GM18907 (cell line): ENCODE measurements around the gene ITPRIPL2.

ENCODE experiments used
- ATAC-seq: cut with Tn5 transposase; IDR thresholded peaks from one replicate; pipeline ENCODE4 v1.9.1; 2021; ENCODE audit warnings: mild to moderate bottlenecking, moderate library complexity; ENCODE audit not compliant: unreplicated experiment

ITPRIPL2 gene

GRCh38 chr16:19139436-19140091, 25.8 kb downstream of the ITPRIPL2 start:
- no peak for ATAC-seq

- ATAC-seq: no peak
These were observed 26.6 kb downstream of the ITPRIPL2 start for GRCh38 chr16:19140396-19140795.

- no peak for ATAC-seq
These were observed 29.3 kb downstream of the ITPRIPL2 start for GRCh38 chr16:19142939-19143598.

GRCh38 chr16:19143599-19143956, 29.8 kb downstream of the ITPRIPL2 start:
- no peak for ATAC-seq

DNA sequence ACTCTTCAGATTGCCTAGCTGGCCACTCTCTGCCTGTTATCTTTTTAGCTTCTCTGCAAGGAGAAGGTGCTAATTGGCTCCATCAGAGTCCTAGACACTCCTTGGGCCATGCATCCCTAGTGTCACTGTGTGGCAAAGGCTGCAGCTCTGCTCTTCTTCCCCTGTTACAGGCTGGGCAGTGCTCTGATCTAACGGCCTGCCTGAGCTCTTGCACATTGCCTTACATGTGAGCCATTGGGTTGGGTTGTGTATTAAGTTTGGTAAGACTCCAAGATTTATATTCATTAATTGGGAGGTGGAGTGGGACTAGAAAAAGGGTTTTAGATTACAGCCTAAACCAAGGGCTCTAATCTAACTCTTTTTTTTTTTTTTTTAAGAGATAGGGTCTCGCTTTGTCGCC, 31.2 kb downstream of the ITPRIPL2 start:
- ATAC-seq: no peak

GRCh38 chr16:19147126-19147525, 33.4 kb downstream of the ITPRIPL2 start:
- no peak for ATAC-seq

DNA sequence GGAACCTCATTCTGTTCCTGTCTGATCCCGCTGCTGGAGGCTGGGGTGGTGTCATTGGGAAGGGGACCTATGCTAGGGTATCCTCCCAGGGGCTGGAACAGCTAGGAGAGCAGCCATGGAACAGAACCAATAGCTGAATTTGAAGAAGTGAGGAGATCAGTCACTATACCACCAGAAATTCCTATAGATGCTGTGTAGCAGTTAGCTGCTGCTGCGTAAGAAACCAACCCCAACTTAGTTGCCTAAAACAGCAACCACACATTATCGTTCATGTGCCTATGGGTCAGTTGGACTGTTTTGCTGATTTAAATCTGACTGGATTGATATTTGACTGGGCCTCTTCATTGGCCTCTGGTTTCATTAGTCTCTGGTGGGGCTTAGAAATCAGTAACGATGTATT, 33.9 kb downstream of the ITPRIPL2 start:
- ATAC-seq: no peak

- no peak for ATAC-seq
These were observed 34.4 kb downstream of the ITPRIPL2 start for GRCh38 chr16:19148189-19148588.

- no peak for ATAC-seq
These were observed 37.5 kb downstream of the ITPRIPL2 start for GRCh38 chr16:19151310-19151709.

DNA sequence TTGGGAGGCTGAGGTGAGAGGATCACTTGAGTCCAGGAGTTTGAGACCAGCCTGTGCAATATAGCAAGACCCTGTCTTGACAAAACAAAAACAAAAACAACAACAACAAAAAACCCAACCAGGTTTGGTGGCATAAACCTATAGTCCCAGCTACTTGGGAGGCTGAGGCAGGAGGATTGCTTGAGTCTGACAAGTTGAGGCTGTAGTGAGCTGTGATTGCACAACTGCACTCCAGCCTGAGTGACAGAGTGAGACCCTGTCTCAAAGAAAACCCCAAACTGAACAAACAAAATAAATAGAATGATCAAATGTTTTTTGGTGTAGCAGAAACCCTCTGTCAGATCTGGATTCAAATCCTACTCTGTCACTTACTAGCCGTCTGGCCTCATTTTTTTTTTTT, 38.3 kb downstream of the ITPRIPL2 start:
- no peak for ATAC-seq

DNA sequence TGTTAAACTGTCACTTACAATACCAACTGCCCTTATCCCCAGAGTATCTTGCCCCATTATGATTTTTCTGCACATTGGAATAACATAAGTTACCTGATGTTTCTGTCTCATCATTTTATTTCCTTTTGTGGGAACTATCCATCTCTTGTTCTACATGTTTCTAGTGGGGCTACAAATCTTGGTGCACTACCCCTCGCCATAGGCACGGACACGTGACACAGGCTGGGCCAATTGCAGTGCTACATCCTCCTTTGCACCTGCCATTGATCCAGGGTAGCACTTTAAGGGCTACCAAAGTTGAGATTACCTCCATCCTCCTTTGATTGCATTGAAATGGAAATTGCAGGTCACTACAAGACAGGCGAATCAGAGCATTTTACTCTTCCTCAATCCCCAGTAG, 40.1 kb downstream of the ITPRIPL2 start:
- ATAC-seq: no peak

GRCh38 chr16:19162085-19162484, 48.3 kb downstream of the ITPRIPL2 start:
- no peak for ATAC-seq

GRCh38 chr16:19163215-19163614, 49.5 kb downstream of the ITPRIPL2 start:
- no peak for ATAC-seq

- no peak for ATAC-seq
These were observed 50.5 kb downstream of the ITPRIPL2 start for GRCh38 chr16:19164285-19164684.

GRCh38 chr16:19165101-19165500, 51.3 kb downstream of the ITPRIPL2 start:
- ATAC-seq: no peak

DNA sequence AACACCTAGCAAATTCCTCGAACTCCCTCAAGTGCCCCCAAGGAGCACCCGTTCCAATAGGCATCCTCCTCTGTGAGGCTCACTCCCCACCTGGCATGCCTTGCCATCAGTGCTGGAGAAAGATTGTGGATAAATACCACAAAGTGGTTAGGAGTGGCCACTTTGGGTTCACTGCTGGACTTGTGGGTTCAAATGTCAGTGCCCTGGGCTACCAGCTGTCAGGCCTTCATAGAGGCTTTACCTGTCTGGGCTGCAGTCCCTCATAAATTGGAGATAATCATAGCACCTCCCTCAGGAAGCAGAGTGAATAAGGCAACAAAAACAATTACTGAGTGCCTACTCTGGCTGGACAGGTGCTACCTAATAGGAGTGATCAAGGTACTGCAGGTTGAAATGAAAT, 52.7 kb downstream of the ITPRIPL2 start:
- no peak for ATAC-seq

DNA sequence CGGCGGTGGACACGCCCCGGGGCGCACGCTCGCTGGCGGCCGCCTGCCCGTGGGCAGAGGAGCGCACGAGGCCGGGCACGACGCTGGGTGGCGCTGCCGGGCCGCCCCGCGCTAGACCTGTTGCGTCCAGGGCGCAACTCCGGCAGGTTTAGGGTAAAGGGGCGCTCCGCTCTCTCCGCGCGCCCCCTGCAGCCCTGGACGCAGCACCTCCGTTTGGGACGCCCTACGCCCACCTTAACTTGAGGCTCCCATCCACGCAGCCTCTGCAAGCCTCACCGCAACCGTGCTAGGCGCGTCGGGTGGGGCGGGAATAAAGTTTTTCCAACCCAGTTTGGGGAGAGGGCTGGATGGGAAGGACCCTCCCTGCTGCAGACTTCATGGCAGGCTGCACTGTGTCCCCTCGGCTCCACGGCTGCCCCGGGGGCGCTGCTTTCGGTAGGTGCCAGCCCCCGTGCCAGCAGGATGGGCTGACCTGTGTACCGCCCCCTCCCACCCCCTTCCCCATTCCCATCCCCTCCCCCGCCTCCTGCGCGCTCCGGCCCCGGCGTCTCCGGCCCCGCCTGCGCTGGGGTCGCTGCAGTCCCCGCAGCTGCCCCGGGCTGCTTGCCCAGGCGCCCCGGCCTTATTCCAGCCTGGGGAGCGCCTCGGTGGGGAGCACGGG, 54.1 kb downstream of the ITPRIPL2 start, which contains the start of gene SYT17:
SYT17 (plus strand) TSS at position 531 of the 661 bp plus-strand sequence. CDS start 407 bp downstream, outside the sequence.
- ATAC-seq: no peak

- no peak for ATAC-seq
These were observed 54.8 kb downstream of the ITPRIPL2 start for GRCh38 chr16:19168371-19169081.

DNA sequence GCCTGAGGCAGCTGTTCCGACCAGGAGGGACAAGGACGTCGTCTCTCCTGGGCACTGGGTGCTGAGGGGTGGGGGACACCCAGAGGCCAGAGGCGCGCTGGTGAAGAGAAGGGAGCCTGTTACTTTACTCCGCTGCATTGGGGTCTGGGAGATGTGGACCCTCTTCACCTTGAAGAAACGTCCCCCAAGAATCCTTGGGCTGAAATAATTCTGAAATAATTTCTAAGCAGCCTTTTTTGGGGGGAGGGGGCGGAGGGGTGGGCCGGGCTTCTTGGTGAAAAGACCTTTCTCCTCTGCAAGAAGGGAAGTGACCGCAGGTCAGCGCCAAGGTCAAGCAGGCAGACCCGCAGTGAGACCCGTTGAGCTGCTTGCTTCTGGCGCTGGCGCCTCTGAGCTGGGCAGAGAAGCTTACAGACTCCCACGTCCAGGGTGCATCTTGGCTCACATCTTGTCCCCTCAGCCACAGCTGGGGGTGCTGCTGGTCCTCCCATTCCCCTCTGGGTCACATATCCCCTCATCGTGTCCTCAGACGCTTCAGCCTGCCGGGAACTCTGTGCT, 55.4 kb downstream of the ITPRIPL2 start:
- no peak for ATAC-seq

DNA sequence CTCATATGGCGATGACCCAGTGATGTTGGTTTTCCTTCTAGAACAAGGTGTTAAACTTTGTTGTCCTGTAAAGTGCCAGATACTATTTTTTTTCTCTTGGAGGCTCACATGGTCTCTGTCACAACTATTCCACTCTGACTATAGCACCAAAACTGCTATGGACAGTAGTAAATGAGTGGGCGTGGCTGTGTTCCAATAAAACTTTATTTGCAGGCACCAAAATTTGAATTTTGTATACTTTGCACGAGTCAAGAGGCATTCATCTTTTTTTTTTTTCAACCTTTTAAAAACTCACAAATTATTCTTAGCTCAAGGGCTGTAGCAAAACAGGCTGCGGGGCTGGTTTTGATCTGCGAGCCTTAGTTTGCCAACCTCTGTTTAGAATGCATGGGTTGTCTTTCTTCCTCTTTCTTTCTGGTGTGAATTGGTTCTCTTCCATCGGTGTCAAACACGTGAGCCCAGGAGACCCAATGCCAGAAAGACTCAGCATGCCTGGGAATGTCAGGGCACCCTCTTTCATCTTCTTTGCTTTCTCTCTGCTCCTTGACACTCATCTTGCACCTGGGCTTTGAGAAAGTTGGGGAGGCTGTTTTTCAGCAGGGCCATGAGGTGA, 56.4 kb downstream of the ITPRIPL2 start:
- no peak for ATAC-seq
